GM21526 (cell line): ENCODE results near the gene PDE7B.

ENCODE experiments used
- ATAC-seq: cut with Tn5 transposase; IDR thresholded peaks from one replicate; pipeline ENCODE4 v1.9.1; 2021; ENCODE audit warnings: moderate library complexity; ENCODE audit not compliant: unreplicated experiment, low FRiP score

Gene PDE7B

DNA sequence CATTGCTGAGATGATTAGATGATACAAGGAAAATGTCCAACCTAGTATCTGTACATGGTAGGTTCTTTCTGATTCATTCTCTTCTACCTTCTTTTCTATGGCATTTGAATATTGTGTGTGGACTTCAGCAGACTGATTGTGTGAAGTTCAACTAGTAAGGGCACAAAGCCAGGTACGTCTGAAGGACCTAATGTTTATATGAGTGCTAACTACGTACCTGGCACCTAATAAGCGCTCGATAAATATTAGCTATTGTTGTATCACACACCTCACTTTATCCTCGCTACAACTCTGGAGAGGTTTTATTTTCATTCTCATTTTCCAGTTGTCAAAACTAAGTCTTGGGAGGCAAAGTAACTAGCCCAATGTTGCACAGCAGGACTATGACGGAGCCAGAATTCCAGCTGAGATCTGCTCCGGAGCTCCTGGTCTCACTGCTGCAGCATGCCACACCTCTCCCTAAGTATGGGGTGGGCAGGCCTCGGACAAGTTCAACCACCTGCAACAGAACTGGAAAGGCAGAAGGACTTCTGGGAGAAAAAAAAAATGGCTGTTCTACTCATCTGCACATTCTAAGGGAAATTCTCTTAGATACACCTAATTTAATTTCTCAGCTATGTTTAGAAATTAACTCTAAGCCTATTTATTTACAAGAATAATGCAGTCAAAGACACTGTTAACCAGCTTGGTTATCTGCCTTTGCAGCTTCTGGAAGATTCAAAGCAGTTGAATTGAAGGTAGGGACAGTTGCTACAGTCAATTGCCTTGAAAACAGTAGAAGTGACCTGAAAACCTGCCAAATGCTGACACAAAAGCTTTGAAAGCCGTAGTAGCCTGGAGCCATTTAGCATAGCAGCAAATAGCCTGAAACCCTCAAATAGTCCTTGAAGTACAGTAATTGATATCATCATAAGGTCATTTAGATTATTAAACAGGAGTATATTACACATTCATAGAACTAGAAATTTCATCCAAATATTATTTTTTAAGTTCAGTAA is 165.0 kb downstream of the PDE7B start:
- no peak for ATAC-seq

DNA sequence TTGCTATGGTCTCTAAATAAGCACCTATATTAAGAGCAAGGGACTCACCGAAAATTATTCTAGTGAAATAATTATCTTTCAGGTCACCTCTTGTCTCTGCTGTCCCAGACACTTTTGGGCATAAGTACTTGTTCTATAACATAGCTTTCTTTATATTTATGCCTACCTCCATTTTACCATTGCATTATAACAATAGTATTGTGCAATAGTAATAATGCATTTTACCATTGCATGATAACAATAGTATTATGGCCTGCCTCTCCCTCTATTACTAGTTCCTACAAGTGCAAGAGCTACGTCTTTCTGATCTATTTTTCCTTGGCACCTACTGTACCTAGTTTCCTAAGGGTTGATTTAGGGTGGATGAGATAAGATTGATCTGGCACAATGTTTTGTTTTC is 169.2 kb downstream of the PDE7B start:
- ATAC-seq, result no peak

DNA sequence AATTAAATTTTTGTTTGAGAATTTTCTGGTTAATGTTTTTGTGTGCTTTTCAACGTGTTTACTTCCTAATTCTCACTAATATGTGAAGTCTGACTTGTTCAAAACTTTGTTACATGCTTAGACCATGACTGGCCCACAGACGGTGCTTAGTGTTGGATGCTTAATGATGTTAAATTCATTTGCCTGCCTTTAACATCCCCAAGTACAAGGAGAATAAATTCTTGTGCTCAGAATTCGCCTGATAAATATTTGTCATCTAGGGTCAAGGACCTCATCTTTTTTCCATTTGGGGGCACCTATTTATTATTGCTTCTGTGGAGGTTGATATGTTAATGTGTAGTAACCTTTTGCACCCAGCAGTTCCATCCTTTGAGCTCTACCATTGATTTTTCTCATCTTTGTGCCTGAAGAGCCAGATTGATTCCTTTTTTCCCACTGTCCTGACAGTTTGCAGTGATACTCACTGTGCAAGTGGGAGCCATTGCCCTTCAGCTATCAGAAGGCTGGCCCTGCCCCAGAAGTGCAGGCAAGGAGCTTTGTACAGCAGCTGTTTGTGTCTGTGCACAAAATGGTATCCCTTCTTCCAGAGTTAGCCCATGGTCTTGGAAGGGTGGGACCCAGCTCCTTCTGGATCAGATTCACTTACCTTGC is 170.8 kb downstream of the PDE7B start:
- no peak for ATAC-seq

DNA sequence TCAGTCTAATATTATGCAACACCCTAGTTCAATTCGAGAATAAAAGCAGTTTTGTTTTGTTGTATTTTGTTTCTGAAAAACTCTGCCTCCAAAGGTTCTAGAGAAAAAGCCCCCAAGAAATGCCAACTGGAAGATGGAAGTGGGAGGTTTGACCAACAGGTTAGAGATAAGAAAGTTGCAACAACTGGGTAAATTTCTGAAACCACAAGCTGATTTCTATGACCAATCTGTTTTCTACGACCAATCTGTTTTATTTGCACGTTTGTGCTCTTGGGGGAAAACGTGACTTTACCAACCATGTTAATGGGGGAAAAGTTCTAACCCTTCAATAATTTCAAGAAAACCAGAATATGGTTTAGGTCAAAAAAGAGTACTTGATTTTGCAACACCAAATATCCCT is 173.2 kb downstream of the PDE7B start:
- no peak for ATAC-seq

DNA sequence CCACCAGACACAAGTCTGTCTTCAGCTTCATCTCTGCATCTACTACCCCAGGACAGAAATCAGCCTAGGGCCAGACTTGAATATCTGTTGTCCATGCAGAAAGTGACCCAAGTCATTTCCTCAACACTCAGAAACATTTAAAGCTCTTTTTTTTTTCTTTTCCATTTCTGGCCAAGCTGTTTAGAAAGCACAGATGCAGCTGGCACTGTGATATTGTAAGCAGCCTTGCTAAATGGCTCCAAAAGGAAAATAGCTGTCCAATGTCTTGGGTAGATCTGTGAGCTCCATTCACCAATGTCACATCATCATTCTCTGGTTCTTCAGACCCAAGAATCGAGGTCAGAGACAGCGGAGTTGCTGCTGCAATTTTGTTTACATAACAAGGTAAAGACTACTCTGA is 174.2 kb downstream of the PDE7B start:
- no peak for ATAC-seq

DNA sequence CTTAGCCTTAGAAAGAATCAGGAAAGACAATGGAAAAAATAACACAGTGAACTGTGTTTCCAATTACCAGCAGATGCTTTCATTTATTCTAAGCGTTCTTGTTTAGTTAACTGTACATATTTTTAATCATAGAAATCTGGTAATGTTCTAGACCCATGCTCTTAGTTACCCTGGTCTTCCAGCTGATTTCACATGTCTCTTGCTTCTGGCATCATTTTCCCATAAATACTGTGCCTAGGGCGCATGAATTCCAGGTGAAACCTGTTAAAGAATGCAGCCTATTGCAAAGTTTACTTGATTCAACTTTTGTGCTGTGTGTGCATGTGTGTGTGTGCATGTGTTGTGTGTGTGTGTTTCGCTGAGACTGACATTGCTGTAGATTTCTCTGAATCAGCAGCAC is 178.6 kb downstream of the PDE7B start:
- no peak for ATAC-seq

DNA sequence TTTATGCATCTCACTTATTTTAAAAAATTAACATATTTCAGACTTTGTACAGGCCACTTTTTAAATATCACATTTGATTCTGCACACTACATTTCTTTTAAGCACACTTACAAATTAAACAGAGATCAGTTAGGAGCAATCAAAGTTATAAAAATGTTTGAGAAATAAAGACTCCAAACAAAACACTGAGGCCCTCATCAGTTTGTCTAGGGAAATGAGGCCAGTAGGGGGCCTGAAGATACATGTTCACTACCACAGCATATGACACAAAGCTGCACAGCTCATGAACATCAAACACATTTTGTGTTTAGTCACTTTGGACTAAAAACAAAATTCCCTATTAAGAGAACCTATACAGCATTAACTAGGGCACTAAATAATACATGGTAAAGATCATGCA is 180.5 kb downstream of the PDE7B start:
- no peak for ATAC-seq

DNA sequence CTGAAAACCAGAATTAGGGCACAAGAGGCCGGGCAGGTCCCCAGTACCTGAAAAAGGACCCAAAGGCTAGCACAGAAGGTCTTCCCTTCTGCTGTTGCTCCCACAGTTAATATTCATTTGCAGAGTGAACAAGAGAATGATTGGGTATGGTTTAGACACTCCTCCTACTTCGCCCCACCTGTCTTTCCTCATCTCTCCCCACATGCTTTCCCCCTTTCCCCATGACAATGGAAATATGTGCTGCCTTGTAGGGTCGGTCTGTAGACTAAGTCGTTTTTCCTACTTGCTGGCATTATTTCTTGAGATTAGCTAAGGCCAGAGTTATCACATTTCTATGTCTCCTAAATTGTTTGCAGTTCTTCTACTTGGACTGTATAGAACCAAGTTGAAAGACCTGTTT is 181.9 kb downstream of the PDE7B start:
- no peak for ATAC-seq

DNA sequence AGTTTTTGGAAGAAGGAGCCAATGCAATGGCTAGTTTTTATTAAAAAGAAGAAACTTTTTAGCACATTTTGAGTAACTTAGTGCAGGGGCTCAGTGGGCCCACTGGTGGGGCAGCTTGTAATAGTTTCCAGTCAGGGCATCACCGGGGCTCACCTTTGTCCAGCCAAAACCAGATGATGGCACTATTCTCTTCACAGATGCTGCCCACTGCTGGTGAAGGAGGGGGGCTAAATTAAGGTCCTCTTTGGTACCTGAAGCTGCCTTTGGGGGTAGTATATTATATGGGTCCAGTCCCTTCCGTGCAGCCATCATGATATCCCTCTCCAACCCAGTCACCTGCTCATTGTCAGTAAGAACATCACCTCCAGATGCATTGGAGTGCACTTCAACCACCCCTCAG is 182.9 kb downstream of the PDE7B start:
- no peak for ATAC-seq

DNA sequence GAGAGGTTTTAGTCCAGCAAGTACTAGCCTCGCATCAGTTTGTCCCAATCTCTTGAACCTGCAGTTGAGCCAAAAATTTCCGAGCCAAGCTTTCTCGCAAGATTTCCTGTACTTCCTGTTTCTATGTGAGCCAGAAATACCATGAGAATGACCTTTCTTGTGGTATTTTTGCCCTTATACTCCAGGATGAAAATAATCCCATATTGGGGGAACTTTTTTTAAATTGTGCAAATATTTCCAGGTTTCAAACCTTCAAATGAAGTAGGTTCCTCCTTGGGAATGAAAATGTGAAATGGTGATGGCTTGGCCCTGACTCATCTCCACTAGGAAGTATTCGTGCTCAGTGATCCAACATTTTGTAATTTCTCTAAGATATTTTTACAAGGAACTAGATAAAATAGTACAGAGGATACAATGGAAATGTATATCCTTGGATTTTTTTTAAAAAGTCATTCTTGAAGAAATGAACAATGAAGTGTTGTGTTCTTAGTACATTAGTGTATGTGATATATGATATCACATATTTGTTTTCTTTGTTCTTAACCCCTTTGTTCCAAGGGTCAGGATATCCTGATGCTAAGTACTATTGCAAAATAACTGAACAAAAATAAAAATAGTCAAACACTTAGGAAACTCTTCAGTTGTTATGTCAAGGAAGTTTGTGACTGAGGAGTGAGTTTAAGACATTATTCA is 184.0 kb downstream of the PDE7B start:
- ATAC-seq, result no peak

DNA sequence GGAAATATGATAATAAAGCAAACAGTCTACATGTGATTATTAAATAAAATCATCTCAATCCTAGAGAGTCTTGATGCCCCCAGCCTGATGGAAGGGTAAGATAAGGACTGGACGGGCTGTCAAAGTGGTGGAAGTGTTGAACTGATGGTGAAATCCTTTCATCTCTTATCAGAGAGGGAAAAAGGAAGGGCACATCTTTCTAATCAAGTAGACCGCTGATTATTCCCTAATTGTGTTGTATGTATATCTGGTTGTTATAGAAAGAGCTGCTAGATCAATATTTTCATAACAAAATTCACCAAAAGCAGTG is 184.5 kb downstream of the PDE7B start:
- no peak for ATAC-seq

DNA sequence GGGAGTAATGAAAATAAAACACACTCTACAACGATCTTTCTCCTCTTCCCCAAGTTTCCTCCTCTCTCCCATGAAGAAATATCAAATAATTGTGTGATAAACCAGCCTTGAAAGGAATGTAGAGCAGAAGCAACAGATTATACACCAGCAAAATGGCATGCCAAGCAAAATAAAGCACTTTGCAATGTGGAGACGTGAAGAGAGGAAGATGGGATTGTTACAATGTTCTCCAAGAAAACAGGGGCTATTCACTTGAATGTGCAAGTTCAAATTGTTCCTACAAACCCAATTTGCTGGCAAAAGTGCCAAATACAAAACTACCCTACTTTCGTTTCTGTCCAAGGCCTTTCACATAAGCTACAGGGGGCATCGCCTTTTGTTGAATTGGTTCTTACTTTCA is 185.1 kb downstream of the PDE7B start:
- no peak for ATAC-seq

DNA sequence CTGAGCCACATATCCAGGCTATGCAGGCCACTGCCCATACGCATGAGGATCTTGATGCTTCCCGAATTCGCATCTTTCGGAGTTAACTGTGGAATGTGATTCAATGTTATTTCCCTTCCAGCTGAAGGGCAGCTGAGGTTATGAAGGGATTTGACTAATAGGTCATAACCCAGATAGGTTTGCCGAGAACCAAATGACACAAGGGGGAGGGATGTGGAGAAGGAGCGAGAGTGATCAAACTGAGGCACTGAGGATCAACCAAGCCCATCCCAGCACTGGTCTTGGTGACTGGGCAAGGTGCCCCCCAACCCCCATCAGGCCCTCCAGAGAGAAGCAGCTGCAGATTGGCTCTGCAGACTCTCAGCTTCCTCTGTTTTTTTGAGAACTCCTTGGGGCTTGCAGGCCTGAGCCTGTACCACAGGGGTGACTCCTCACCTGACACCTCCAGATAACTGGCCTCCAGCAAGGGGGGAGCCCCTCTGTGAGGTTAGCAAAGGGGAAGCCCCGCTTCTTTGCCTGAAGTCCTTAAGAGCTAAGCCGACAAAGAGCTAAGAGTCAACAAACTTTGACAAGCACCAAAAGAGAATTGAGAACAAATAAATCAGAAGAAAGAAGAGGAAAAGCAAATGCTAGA is 185.9 kb downstream of the PDE7B start:
- ATAC-seq, result no peak

DNA sequence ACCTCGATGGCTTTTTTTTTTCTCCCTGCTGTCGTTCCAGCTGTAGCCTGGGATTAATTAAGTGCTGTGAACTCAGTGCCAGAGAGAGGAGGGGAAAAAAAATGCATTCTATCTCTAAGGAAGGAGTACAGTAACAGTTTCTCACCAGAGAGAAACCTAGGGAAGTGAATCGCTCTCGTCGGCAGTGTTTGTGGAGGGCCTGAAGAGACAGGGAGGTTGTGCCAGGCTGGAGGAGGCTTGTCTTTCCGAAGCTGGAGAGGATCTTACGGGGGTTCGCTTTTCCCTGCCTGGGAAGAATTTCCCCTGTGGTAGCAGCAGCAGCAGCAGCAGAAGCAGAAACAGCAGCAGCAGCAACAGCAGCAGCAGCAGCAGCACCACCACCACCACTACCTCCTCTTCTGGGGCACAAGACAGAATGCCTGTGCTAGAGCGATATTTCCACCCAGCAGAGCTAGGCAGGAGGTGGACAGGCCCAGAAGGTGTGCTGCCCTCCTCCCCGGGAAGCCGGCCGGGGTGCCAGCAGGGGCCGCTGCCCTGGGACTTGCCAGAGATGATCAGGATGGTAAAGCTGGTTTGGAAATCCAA is 186.5 kb downstream of the PDE7B start:
- ATAC-seq, result no peak

DNA sequence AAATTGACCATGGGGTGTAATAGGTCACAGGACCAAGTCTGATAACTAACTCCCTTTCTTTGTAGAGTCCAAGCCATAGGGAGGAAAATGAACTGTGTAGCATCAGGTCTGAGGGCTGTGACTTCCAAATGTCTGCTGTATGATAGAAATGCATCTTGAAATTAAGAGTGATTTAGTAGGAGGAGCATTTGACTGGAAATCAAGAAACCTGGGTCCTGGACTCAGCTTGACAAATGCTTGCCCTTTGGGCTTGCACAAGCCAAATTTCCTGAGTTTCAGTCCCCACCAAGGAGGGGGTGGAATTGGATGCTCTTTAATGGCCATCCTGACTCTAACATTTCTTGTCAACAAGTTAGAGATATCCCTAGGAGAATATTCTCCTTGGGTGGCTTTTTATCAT is 187.0 kb downstream of the PDE7B start:
- ATAC-seq, result no peak

DNA sequence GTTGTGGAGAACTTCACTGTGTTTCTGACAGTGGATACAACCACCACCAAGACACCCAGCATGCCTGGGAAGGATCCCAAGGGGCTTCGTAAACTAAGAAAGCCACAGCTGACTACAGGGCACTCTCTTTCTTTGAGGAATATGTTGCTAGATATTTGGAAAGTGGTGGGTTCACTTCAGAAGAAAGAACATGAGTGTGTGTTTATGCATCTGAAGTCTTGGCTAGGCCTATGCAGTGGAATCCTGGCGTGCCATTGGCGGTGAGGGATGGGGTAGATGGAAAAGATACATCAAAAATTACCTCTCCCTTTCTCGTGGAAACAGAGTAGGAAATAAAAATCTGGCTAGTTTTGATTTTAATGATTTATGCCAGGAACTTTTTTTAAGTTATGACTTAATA is 187.7 kb downstream of the PDE7B start:
- ATAC-seq, result no peak

DNA sequence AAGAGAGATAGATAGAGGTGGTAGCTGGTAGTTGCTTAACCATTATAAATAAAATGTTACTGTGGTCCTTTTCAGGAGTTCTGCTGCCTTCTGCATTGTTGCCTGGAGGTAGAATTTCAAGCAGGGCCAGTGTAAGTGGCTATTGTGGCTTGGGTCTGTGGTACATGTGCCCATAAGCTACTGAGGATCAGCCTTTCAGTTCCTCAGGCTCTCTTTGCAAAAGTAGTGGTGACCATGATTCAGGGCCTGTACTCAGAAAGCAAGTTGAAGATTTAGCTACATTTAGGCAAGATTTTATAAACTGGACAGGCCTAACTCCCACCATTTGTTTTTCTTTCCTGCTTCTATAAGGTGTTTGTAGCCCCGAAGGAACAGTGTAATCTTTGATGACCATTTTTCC is 199.0 kb downstream of the PDE7B start:
- ATAC-seq, result no peak

DNA sequence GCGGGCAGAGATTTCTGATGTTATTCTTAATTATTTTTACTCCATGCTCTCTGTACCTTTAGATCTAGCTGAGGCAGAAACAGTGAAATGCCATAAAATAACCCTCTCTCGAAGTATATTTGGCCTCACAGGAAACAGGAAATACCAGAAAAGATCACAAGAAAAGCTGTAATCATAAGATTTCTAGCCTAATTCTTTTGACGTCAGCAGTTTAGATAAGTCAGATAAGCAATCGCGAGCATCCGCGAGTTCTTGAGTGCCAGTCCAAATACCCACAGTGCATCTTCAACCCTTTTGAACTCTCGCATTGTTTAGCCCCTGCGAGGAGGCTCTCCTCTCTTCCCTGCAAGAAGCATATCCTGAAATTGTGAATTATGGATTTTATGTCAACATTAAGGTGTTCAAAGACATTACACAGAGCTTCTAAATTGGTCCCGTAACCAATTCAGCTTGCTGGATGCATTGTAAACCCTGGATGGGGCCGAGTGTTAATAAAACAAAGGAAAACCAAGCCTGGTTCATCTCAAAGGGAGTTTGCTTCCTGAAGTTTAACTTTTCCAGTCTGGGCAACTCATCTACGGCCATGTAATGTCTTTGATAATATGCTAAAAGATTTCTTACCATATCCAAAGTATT is 199.8 kb downstream of the PDE7B start:
- ATAC-seq, result no peak

DNA sequence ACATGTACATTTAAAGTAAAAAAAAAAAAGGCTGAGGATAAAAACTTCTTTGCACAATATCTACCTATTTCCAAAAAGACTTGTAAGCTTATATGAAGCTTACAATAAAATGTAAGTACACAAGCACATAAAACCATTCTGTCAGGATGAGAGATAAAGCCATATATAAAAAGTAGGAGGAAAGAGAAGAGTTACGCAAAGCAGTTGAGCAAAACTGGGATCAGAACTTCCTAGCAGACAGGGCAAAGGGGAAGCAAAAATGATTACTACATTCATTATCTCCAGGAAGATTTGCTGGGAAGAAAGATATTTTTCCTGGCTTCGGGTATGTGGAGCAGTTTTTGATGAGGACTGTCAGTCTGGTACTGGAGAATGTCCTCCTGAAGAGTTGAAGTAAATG is 200.5 kb downstream of the PDE7B start:
- no peak for ATAC-seq

DNA sequence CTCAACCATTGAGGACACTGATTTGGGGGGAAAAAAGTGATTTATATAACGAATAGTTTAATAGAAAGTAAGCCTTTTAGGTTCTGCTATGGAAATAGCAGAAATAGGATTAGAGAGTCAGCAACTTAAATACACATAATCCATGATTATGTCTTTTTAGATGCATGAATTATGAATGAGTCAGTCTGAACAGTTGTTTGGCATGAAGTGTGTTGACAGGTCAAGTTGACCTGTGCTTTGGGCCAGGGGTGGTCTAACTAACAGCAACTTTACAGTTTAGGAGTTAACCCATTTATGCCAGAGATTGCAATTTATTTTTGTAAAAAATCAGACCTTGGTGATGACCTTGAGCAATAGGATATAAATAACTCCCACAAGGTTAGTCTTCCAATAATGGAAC is 207.4 kb downstream of the PDE7B start:
- ATAC-seq, result no peak
